Putamen (tissue), 1 donor: Measurements from ENCODE around the gene MATN1.
"Not testable (repeated sequence)": the region's sequence is repeated elsewhere in the genome, so short reads cannot be mapped to it uniquely, and the experiment has no call there.

Experiments
- DNase-seq: peaks from one replicate; pipeline ENCODE4 v3.0.0-alpha.2; 2016; ENCODE audit warnings: low spot score

Gene MATN1

GRCh38 chr1:30696831-30697230, 26.6 kb downstream of the MATN1 start:
- no peak for DNase-seq

GRCh38 chr1:30695439-30695841, 27.9 kb downstream of the MATN1 start:
- DNase-seq: no peak

GRCh38 chr1:30694280-30695175, 28.9 kb downstream of the MATN1 start:
- DNase-seq: no peak

GRCh38 chr1:30693822-30694221, 29.6 kb downstream of the MATN1 start:
- DNase-seq: no peak

- no peak for DNase-seq
Observed at GRCh38 chr1:30693366-30693765, 30.0 kb downstream of the MATN1 start.

GRCh38 chr1:30692948-30693301, 30.5 kb downstream of the MATN1 start:
- DNase-seq: no peak

- no peak for DNase-seq
Observed at GRCh38 chr1:30692201-30692947, 31.0 kb downstream of the MATN1 start.

- no peak for DNase-seq
Observed at GRCh38 chr1:30691480-30691879, 31.9 kb downstream of the MATN1 start.

- DNase-seq: no peak
Observed at GRCh38 chr1:30689901-30690645, 33.3 kb downstream of the MATN1 start.

- no peak for DNase-seq
Observed at GRCh38 chr1:30688920-30689794, 34.2 kb downstream of the MATN1 start.

GRCh38 chr1:30688516-30688915, 34.9 kb downstream of the MATN1 start:
- not testable (repeated sequence) for DNase-seq

- DNase-seq: no peak
Observed at GRCh38 chr1:30687886-30688285, 35.5 kb downstream of the MATN1 start.

- DNase-seq: no peak
Observed at GRCh38 chr1:30686236-30686935, 37.0 kb downstream of the MATN1 start.

- no peak for DNase-seq
Observed at GRCh38 chr1:30685796-30686165, 37.6 kb downstream of the MATN1 start.

- DNase-seq: no peak
Observed at GRCh38 chr1:30684881-30685795, 38.2 kb downstream of the MATN1 start.

GRCh38 chr1:30684259-30684658, 39.1 kb downstream of the MATN1 start:
- DNase-seq: no peak

GRCh38 chr1:30683699-30684098, 39.7 kb downstream of the MATN1 start:
- DNase-seq: no peak

- no peak for DNase-seq
Observed at GRCh38 chr1:30682396-30683275, 40.7 kb downstream of the MATN1 start.

- DNase-seq: no peak
Observed at GRCh38 chr1:30681782-30682181, 41.6 kb downstream of the MATN1 start.
